GM12801 (cell line): ENCODE measurements around the gene SLC8B1.

Experiments
- TF ChIP-seq, protein P1 (sequence below): IDR thresholded peaks from one replicate; pipeline ENCODE4 v1.5.1; 2011; ENCODE audit warnings: control low read depth; ENCODE audit not compliant: insufficient read length; ENCODE audit errors: extremely low read depth

SLC8B1 gene

DNA sequence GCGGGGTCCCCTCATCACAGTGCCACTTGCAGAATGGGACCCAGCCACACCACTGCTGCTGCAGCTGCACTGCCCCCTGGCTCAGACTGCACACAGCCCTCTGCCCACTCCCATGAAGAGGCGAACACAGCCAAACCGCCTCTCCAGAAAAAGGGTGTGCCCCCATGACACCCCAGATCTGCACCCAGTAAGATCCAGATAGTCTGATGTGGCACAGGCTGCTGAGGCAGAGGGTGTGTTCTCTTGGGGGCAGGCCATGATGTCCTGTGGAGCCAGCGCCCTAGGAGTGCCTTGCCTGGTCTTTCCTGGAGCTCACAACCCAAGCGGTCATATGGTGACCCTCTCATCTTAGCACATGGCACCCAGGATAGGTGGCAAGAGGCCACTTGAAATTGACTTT lies 44.4 kb downstream of the SLC8B1 start:
- TF ChIP-seq, protein P1, sequence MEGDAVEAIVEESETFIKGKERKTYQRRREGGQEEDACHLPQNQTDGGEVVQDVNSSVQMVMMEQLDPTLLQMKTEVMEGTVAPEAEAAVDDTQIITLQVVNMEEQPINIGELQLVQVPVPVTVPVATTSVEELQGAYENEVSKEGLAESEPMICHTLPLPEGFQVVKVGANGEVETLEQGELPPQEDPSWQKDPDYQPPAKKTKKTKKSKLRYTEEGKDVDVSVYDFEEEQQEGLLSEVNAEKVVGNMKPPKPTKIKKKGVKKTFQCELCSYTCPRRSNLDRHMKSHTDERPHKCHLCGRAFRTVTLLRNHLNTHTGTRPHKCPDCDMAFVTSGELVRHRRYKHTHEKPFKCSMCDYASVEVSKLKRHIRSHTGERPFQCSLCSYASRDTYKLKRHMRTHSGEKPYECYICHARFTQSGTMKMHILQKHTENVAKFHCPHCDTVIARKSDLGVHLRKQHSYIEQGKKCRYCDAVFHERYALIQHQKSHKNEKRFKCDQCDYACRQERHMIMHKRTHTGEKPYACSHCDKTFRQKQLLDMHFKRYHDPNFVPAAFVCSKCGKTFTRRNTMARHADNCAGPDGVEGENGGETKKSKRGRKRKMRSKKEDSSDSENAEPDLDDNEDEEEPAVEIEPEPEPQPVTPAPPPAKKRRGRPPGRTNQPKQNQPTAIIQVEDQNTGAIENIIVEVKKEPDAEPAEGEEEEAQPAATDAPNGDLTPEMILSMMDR, result no peak

DNA sequence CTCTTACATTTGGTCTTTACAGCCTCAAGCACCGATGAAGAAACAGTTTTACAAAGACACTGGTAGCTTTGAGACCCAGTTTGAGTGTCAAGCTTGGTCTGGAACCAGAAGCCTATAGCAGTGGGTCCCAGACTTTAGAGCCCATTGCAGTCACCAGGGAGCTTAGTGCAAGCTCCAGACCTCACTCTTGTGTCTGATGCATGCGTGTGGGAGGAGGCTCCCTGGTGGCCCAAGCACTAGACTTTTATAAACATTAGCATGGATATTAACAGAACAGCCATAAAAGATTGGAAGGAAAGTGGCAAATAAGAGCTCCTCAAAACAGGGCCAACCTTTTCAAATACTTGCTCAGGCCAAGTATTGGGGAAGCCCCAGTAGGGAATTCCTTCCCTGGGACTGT lies 45.5 kb downstream of the SLC8B1 start:
- TF ChIP-seq, protein P1, result no peak

DNA sequence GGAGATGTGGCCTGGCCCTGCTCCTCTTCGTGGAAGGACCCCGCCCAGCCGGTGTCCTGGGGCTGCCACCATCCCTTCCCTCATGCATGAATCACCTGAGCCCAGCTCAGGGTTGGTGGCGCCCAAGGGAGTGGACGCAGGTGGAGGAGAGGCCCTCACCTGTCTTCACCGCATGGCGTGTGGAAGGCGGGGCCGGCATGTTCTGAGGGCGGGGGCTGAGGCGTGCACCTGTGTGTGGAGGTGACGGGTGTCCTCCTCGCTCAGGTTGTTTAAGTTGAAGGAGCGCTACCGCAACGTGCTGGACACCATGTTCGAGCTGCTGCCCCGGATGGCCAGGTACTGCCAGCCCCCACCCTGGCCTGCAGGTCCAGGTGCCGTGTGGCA lies 47.0 kb downstream of the SLC8B1 start:
- TF ChIP-seq, protein P1, result no peak

DNA sequence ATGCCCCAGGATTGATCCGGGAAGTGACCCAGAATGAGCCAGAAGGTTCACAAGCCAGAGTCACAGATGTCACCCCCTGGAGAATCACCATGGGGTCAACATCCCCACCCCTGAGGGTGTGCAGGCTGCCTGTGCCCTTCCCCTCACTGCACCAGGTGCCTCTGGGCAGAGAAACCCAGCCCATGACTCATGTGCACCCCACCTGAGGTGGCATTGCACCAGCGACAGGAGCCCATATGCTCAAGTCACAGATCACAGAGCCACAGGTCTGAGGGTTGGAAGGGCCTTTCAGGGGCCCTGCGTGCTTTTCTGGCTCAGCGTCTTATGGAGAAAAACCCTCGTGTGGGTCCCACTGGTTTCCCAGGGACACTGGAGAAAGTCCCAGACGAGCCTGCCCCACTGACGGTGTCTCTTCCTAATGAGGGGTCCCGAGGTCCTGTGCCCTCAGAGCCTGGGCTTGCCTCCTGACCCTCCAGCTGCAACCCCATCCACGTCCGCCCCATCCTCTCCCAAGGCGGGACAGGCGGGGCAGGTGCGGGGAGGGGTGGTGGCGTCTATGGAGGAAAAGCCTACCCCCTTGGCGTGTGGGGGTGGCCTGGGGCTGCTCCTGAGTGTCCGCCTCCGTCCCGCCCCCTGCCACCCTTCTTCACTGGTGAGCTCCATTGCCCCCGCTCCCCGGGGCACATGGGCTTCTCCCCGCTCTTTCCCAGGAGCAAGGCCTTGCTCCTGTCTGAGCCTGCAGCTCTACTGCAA lies 47.6 kb downstream of the SLC8B1 start:
- TF ChIP-seq, protein P1, result no peak

DNA sequence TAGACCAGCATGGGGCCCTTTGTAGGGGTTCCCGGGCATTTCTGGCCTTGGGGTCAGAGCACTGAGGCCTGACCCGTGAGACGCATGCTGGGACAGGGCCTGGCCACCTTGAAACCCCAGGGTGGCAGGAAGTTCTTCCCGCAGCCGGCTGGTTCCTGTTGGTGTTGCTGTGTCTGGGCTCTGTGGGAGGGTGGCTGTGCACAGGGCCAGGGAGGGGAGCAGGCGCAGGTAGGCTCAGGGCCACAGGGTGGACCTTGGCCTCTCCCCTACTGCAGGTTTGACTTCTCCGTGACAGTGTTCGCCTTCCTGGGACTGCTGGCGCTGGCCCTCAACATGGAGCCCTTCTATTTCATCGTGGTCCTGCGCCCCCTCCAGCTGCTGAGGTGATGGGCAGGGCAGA lies 48.2 kb downstream of the SLC8B1 start:
- TF ChIP-seq, protein P1, result no peak

DNA sequence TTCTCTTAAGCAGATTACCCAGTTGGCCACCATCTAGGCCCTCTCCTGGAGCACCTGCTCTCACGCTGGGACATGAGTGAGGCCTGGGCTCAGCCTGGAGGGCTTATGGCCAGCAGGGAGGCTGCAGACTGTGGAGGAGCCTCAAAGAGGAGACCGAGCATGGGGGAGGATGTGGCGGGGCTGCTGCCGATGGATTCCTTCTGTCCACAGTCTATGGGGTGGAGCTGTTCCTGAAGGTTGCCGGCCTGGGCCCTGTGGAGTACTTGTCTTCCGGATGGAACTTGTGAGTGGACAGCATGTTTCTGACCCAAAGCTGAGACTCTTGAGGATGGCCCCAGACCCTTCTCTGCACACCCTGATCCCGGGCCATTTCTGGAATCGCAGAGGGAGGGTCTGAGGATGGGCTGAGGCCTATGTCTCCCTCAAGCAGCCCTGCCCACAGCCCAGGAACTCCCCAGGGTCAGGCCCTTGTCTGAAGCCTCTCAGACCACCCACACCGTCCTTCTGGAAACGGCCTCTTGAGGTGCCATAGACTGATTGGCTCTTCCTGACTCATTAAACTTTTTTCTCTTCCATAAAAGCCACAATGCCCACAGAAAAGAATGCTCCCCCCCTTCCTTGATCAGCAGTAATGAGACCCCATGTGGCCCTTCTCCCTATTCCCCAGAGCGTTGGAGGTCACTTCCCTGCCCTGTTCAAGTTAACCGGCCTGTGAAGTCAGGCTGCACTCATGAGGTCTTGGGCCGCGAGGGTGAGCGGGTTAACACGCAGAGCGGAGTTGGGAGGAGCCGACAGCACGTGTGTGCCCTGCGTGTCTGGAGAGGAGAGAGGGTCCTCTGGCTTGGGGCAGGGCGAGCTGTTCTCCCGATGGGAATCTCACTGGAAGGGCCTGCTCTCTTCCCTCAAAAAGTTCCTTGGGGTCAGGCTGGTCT lies 49.0 kb downstream of the SLC8B1 start:
- TF ChIP-seq, protein P1, result no peak

DNA sequence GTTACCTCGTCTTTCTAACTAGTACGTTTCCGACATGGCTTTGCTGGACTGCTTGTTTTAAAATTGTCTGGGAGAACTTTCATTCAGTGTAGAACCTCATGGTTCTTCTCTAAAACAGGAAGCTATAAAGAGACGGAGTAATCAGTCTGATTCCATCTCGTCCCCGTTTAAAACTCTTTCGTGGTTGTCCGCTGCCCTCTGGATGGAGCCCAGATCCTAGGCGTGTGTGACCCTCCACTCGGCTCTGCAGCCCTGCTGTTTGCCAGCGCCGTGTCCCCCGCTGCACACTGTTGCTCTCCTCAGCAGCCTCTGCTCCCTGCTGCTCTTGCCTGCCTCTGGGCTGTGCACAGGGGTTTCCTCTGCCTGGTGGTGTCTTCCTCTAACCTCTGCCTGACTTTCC lies 50.2 kb downstream of the SLC8B1 start:
- TF ChIP-seq, protein P1, result no peak
